ENCODE data around the gene MZB1.
A peak's percentile ranks its signal among the peaks of the same experiment; 100 is the strongest.
"Not testable (repeated sequence)": the region's sequence is repeated elsewhere in the genome, so short reads cannot be mapped to it uniquely, and the experiment has no call there.

MZB1 gene

DNA sequence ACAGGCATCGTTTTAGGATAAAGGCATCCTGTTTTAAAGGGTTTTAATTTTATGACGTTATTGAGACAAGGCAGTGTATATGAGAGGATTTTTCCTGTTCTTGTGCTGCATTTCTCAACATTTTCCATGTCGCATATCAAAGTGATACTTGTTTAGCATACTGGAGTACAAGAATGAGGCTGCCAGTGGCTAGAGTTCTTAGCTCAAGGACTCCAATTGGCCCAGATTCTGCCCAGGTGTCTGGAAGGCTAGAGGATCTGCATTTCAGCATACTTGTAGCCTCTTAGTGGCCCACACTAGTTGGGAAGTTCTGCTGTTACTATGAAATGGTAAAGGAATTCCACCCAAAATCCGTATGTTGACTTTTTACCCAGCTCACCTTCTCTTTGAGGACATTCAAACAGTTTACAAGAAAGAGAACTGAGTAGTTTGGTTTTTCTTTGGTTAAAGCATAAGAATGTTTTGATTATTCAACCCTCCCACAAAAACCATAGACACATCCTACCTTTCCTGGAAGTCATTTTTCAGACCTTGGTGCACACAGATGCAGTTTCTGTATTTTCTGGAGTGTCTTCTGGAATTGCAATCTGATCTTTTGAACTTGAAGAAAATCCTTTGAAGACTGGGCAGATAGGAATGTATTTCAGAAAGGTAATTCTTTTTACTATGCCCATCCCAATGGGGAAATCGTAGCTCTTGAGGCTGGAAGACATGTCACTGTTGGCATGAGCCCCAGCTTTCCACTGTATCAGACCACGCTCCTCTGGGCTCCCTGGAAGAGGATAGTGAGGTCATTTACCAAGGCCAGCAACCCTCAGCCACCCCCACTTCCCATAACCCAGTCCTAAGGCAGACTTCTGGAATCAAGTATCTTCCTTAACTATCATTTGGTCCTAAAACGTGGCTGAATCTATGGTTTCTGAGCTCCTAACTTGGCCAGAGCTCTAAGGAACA is 18.0 kb downstream of the MZB1 start:
- FAIRE-seq = no peak

DNA sequence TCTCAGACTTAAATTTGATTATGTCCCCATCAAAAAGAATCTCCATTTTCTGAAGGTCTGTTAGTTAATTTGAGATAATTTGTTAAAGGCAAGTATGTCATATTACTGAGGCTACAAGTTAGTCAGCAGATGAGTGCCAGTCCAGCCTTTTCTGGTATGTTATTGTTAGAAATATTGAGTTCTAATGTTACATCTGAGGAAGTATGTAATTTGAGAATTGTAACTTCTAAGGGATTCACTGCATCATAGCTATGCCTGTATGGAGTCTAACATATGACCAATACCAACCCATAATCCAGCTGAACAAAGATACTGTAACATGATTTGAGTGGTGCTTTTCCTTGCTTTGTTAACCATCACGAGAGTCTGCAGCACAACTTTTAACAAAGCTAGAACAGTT is 20.5 kb downstream of the MZB1 start:
- no peak for FAIRE-seq

DNA sequence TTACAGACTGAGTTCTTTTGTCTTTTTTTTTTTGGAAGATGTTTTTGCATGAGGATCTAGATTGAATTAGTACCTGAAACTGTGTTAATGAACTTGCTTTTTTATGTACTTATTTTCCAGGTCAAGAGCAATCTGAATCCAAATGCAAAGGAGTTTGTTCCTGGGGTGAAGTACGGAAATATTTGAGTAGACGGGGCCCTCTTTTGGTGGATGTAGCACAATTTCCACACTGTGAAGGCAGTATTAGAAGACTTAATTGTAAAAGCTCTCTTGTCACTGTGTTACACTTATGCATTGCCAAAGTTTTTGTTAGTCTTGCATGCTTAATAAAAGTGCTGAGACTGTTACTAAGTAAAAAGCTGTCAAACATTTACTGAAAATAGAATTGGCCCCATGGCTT is 21.1 kb downstream of the MZB1 start:
- no peak for FAIRE-seq

DNA sequence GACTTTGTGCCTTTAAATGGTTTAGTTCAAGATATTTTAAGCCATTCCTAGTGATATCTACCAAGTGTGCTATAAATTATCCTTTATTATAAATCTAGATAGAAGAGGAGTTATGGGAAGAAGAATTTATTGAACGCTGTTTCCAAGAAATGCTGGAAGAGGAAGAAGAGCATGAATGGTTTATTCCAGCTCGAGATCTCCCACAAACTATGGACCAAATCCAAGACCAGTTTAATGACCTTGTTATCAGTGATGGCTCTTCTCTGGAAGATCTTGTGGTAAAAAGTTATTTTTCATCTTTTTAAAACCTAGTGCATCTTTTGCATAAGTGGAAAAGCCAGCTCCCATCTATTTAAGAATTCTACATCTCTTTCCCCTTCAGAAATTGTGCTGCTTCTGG is 25.2 kb downstream of the MZB1 start:
- FAIRE-seq = no peak

DNA sequence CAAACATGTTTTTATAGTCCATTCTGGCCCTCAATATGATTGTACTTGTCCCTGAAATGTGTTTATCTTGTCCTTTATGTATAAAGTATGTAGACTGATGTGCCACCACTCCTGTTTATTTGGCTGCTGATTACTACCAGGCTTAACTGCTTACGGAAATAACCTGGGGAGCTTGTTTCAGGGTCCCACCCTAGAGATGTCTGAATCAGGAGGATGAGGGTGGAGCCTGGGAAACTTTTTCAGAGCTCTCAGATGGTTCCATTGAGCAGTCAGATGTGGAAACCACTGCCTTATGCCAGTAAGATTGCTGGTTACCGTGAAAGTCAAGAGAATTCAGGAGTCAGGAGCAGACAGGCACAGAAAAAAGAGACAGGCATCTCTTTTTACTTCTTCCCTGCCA is 25.8 kb downstream of the MZB1 start:
- no peak for FAIRE-seq

DNA sequence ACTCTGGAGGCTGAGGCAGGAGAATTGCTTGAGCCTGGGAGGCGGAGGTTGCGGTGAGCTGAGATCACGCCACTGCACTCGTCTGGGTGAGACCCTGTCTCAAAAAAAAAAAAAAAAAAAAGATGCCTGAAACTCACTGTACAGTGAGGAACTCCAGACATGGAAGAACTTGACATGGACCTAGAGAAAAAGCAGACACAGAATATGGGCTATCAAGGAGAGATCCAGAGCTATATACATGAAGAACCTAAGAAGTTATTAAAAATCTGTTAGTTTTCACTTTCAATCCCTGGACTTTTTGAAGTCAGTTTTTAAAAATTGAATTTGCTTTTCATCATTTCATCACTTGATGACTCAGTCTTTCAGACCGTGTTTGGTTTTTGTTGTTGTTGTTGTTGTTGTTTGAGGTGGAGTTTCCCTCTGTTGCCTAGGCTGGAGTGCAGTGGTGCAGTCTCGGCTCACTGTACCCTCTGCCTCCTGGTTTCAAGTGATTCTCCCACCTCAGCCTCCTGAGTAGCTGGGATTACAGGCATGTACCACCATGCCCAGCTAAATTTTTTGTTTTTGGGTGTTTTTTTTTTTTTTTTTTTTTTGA is 27.8 kb downstream of the MZB1 start:
- no peak for FAIRE-seq

DNA sequence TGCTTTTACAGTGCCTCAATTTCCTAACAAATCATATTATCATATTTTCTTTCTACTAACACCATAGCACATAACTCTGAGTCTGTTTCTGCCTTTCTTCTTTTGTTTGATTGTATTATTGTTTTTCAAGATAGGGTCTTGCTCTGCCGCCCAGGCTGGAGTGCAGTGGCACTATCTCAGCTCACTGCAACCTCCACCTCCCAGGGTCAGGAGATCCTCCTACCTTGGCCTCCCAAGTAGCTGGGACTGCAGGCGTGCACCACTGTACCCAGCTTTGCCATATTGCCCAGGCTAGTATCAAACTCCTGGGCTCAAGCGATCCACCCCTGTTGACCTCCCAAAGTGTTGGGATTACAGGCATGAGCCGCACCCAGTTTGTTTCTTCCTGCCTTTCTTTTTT is 29.3 kb downstream of the MZB1 start:
- no peak for FAIRE-seq

DNA sequence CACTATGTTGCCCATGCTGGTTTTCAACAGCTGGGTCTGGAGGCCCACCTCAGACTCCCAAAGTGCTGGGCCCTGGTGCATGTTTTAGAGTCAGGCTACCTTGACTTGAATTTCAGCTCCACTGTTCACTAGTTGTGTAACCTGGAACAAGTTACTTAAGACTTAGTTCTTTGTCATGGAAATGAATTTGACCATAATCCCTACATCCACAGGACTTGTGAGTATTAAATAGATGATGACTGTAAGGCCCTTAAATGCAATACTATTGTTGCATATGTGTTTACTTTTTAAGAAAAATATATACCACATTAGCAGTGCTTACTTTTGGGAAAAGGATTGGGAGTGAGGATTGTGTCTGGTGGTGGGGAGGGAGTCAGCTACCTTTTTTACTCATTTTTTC is 31.6 kb downstream of the MZB1 start:
- no peak for FAIRE-seq

DNA sequence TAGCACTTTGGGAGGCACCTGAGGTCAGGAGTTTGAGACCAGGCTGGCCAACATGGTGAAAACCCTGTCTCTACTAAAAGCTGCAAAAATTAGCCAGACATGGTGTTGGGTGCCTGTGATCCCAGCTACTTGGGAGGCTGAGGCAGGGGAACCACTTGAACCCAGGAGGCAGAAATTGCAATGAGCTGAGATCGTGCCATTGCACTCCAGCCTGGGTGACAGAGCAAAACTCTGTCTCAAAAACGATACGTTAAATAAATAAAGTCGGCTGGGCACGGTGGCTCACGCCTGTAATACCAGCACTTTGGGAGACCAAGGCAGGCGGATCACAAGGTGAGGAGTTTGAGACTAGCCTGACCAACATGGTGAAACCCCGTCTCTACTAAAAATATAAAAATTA is 33.8 kb downstream of the MZB1 start:
- FAIRE-seq = not testable (repeated sequence)

DNA sequence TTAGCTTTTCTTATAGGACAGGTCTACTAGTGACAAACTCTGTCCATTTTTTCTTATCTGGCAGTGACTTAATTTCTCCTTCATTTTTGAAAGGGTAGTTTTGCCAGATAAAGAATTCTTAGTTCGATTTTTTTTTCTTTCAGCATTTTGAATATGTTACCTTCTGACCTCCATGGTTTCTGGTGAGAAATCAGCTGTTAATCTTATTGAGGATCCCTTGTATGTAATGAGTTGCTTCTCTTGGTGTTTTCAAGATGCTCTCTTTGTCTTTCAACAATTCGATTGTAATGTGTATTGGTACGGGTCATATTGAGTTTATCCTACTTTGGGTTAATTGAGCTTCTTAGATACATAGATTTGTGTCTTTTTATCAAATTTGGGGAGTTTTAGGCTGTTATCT is 35.5 kb downstream of the MZB1 start:
- FAIRE-seq = no peak

DNA sequence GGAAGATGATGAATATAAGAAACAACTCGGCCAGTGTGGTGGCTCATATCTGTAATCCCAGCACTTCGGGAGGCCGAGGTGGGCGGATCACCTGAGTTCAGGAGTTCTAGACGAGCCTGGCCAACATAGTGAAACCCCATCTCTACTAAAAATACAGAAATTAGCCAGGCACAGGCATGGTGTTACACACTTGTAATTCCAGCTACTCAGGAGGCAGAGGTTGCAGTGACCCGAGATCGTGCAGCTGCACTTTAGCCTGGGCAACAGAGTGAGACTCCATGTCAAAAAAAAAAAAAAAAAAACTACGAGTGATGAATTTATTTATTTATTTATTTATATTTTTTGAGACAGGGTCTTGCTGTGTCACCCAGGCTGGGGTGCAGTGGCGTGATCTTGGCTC is 41.9 kb downstream of the MZB1 start:
- not testable (repeated sequence) for FAIRE-seq

DNA sequence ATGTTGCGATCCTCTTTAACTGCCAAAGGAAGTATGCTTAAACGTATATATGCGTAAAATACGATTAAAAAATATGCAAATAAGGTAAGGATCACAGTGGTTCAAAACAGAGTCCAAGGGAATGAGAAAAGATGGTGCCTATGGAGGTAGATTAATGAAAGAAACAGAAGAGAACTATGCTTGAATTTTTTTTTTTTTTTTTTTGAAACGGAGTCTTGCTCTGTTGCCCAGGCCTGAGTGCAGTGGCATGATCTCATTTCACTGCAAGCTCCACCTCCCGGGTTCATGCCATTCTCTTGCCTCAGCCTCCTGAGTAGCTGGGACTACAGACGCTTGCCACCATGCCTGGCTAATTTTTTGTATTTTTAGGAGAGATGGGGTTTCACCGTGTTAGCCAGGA is 44.3 kb downstream of the MZB1 start:
- FAIRE-seq = not testable (repeated sequence)

DNA sequence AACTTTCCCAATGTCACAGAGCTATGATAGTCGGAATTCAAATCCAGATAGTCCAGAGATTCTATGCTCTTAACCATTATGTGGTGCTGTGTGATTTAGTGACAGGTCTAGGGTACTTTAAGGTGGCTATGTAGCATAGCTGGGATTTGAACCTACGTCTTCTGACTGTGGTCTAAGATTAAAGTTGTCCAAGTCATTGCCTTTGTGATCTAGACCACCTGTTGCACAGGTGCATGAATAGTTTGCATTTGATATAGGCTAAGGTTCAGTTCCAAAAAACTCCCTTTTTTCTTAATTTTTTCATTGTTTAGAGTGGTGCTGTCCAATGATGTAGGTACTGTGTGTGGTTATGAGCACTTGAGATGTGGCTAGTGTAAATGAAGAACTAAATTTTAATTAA is 45.5 kb downstream of the MZB1 start:
- no peak for FAIRE-seq

DNA sequence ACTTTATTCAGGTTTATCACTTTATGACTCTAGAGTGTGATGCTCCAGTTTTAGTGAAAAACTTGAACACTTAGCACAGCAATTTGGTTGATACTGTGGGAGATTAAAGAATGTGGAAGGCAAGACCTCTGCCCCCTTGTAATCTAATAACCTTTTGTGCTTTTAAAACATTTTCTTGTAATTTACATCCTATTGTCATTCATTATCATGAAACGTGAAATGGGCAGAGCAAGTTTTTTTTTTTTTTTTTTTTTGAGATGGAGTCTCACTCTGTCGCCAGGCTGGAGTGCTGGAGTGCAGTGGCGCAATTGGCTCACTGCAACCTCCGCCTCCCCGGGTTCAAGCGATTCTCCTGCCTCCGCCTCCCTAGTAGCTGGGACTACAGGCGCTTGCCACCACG is 46.2 kb downstream of the MZB1 start:
- no peak for FAIRE-seq

DNA sequence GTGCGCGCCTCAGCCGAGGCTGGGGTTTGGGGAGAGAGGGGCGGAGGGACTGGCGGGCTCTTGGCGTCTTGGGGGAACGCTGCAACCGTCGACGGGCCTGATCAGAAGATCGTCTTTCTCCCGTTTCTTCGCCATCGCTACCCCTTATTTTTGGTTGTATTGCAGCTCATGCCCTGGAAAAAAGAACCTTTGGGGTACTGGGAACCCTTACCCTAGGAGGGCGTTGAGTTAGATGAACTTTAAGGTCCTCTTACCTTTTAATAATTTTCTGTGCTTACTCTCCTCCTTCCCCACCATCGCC is 47.3 kb downstream of the MZB1 start:
- FAIRE-seq = no peak

DNA sequence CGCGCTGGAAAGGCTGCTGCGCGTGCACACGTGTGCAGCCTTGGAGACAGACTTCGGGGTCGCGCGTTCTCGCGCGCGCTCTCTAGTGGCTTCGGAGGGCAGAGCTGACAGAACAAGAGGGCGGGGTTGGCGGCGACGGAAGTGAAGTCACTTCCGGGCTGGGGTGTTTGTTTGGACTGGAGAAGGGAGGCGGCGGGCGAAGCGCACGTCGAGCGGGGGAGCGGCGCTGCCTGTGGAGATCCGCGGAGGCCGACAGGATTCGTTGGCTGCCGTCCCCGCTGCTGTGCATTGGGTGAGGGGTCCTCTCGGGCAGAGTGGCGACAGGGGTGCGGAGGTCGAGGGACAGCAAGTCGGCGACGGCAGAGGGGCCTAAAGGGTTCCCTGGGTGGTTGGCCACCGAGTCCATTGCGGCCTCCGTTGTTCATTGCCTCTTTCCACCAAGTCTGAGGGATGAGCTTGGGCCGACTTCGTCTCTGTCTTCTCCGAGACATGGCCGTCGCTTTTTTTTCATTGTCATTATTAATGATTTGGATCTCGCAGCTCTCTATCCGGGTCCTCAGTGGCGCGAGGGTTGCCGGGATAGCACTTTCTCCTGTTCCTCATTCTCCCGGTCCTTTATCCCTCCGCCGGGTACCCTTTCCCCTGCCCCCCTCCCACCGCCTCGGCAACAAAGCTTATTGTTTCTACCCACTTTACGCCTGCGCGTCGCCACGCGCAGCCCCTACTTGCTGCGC is 47.9 kb downstream of the MZB1 start, which contains the start of gene PAIP2:
PAIP2 (plus strand) TSS at position 166 of the 734 bp plus-strand sequence. CDS start 21,931 bp downstream, outside the sequence.
- peak; percentile 94 for FAIRE-seq

DNA sequence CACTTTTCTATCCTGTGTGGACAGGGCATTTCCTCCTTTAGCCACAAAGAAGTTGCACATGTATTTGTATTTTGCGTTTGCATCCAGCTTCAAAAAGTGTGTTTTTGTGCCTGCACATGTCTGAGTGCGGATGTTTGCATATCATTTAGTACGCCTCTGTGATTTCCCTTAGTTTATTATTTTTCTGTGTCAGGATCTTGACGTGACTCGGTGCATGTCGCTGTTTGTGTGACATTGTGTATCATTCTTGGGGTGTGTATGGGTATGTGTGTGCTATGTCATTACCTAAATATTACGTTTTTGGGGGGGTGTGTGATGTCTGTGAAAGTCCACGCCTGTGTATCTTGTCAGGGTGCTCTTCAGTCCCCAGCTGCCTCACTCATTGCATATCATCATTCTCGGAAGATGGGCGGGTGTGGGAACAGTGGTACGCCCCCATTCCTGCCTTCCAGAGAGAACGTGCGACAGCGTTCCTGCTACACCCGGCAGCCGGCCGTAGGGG is 48.5 kb downstream of the MZB1 start:
- FAIRE-seq = no peak

DNA sequence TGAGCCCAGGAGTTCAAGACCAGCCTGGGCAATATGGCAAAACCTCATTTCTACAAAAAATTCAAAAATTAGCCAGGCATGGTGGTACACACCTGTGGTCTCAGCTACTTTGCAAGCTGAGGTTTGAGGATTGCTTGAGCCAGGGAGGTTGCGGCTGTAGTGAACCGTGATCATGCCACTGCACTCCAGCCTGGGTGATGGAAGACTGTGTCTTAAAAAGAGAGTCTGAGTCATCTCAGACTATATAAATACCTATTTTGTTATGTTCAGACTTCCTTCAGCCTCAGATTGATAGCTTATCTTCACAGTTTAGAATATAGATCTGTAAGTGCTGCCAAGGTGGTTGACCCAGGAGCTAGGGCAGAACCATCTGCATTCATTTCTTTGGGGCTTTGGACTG is 49.7 kb downstream of the MZB1 start:
- no peak for FAIRE-seq

Data from endometrium (tissue), 2 donors.